HG03066 (cell line): ENCODE data around the gene UVRAG.

Source experiments
- ATAC-seq: cut with Tn5 transposase; IDR thresholded peaks from one replicate; pipeline ENCODE4 v1.9.1; 2021; ENCODE audit warnings: low read depth; ENCODE audit not compliant: unreplicated experiment

UVRAG gene

DNA sequence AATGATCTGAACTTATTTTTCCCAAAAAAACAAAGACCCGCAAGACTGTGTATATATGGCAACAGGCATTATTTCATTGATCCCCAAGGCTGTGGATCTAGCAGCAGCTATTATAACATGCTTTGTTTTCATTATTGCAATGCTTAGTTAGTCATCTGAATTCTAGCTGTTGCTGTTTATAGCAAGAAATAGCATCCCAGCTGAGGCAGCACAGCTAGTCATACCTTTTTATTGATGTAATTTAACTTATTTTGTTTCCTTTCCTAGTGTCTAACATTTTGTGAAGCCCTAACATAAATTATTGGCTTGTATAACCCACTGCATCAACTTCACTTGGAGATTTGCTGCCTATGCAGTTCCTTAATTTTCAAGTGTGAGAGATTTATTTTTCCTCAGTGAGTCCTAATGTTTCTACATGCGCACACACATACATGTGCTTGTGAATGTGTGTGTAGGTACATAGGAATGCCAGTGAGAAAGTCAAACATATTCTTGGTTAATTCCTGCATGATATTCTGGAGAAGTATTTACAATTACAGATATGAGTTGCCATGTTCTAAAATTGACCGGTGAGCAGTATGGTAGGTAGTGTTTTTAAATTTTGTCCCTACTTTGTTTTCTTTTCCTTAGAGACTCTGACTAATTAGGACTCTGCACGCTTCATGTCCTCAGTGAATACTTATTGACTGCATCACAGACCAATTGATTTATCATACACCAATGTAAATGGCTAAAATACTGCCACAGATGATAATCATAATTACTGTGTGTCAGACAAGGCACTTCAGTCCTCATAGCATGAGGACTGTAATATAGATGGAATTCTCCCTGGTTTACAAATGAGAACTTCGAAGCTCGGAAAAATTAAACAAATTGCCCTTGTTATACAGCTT is 272.0 kb downstream of the UVRAG start:
- ATAC-seq: no peak

DNA sequence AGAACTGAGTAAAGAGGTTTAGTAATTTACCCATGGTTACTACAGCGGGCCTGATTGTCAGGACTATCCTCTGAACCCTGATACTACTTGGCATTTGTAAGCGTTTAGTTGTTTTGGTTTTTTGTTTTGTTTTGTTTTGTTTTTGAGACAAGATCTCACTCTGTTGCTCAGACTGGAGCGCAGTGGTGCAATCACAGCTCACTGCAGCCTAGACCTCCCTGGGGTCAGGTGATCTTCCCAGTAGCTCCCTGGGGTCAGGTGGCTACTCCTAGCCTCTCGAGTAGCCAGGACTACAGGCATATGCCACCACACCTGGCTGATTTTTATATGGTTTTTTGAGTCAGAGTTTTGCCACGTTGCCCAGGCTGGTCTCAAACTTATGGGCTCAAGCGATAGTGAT is 272.7 kb downstream of the UVRAG start:
- ATAC-seq: no peak

DNA sequence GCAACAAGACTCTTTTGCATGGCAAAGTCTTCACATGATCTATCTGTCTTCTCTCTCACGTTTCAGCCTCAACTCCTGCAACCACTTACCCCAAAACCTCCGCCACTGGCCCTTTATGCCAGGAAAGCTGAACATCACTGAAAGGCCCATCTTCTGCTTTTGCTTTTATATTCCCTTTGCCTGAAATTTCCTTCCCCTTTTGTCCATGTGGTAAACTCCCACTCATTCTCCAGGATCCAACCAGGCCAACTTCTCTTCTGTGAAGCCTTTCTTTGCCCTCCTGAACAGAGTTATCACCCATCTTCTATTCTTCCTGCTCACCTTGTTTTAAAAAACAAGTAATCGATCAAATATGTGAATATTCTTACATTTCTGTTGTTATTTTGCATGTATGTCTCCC is 273.5 kb downstream of the UVRAG start:
- ATAC-seq: no peak

DNA sequence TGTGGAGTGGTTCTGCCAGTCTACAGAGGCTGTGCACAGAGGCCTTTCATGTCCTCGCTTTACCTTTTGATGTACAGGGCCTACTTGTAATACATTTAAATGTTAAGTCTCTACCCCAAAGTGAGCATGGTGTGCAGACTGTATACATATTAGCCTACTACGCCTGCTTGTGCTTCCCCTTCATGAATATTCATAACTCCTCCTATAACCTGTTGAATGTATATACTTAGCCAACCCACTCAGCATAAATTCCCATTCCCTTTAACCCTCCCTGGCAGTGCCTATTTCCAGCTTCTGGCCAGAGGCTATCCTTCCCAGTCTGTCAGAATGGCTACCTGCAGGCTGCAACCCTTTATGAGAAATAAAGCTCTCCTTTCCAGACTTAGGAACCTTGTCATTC is 275.2 kb downstream of the UVRAG start:
- ATAC-seq: no peak

DNA sequence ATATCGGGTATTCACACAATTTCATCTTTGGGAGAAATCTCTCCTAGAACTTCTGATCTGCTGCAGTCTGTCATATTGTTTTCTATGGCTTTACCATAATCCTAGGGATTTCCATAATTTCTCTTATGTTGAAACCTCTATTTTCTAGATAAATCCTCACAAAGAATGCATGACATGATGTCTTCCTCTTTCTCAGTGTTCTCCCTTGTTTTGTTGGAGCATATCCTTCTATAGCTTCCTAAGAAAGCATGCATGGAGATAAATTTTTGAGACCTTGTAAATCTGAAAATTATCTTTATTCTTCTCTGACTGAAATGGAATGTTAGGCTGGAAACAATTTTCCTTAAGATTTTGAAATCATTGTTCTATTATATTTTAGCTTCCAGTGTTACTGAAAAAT is 275.8 kb downstream of the UVRAG start:
- ATAC-seq: no peak

DNA sequence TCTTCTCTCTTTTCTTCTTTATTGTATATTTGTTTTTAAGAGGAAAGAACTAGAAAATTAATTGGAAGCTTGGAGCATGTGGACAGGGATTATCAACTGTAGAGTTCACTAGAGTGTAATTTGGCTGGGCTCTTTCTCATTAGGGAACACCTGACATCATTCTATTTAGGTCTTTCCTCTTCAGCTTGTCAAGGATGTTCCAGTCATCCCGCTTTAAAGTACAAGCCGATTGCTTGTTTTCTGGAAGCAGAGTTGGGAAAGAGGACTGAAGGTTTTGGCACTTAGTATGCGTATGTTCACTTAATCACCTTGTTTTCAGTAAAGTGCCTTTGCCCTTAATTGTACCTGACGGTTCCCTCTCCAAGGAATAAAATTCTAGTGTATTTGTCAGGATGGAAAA is 279.7 kb downstream of the UVRAG start:
- no peak for ATAC-seq

DNA sequence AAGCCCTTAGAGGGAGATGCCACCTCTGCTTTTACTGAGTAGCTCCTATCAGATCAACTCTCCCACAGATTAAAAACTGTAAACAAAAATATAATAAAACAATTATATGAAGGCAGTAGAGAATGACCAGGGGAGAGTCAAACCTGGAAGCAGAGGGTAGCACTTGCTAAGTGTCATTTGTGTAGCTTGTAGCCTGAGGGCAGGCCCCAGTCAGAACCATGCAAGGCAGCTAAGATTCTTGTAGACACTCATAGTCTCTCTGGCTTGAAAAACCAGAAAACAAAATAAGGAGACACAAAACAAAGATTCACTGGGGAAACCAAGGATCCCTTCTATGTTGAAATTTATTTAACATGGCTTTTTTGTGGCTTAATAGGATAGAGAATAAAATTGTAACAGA is 280.9 kb downstream of the UVRAG start:
- ATAC-seq: no peak

DNA sequence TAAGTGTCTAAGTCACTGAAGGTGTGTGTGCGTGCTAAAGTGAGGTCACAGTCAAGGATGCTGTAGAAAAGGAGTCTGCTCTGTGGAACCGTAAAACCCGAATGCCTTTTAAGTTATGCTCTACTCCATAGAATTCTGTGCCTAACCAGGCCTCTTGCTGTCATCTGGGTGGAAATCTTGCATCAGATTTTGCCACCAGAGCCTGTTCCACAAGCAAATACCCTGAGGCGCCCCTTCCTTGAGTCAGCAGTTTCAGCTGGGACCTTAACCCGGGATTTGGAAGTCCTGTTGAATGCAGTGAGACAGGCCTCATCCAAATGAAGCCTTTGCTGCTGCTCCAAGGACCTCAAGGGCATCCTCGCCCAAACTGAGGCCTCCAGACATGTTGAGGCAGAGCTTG is 281.5 kb downstream of the UVRAG start:
- ATAC-seq: no peak

DNA sequence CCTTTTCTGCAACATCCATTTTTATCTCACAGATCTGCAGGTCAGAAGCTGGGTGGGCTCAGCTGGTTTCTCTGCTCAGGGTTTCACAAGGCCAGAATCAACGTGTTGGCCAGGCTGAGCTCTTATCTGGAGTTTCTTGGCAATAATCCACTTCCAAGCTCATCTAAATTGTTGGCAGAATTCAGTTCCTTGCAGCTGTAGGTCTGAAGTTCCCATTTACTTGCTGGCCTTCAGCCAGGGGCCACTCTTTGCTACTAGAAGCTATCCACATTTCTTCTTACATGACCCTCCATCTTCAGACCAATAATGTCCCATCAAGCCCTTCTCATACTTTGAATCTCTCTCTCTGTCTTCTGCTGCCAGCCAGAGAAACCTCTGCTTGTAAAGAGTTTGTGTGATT is 287.8 kb downstream of the UVRAG start:
- no peak for ATAC-seq

DNA sequence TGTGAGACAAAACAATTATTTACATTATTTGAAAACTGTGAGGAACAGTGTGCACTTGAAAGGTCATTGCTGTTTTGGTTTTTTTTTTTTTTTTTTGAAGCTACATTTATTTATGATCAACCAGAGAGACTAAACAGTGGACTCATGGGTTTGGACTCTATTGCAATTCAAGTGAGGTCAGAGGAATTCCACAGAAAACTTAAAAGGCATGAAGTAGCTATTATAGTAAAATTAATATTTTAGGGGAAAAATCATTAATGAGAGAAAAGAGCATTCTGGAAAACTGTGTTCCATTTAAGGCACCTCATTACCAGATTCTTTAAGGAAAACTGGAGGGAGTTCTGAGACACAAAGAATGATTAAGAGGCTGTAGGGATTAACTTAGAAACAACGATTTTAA is 288.4 kb downstream of the UVRAG start:
- no peak for ATAC-seq

DNA sequence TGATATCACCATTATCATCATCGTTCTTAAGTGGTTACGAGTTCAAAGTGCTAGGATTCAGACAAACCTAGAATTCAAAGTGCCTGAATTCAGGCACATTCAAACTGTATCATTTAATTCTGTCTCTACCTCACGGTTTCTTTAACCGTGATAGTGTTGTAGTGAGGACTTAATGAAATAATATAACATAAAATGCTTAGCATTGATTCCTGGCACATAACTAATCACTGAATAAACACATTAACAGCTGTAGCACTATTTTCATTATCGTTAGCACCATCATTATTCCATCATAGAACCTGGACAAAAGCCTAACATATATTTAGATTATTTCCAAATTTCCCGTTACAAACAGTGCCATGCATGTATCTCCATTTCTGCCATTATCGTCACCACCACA is 289.3 kb downstream of the UVRAG start:
- no peak for ATAC-seq

DNA sequence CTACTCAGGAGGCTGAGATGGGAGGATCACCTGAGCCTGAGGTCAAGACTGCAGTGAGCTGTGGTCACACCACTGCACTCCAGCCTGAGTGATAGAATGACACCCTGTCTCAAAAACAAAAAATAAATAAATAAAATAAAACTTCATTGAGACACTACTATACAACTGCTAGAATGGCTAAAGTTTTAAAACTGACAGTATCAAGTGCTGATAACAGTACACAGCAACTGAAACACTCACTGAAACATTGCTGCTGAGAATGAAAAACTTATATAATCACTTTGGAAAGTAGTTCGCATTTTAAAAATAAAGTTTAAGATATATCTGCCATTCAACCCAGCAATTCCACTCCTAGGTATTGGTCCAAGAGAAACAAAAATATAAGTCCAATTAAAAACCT is 290.6 kb downstream of the UVRAG start:
- no peak for ATAC-seq

DNA sequence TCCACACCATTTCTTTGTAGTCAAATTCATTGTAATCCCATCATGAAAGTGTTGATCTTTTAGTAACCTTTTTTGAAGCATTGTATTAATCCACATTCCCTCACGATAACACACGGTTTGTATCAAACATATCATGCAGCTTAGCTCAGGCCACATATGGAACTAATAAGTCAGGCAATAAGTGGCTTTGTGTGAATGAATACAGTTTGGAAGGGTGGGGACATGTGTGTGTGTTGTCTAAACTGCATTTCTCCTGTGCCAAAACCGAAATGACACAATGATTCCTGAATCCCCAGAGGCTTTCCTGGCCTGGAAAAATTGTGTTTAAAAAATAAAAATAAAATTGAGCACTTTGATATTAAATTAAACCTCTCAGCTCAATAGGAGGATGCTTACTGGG is 293.0 kb downstream of the UVRAG start:
- no peak for ATAC-seq

DNA sequence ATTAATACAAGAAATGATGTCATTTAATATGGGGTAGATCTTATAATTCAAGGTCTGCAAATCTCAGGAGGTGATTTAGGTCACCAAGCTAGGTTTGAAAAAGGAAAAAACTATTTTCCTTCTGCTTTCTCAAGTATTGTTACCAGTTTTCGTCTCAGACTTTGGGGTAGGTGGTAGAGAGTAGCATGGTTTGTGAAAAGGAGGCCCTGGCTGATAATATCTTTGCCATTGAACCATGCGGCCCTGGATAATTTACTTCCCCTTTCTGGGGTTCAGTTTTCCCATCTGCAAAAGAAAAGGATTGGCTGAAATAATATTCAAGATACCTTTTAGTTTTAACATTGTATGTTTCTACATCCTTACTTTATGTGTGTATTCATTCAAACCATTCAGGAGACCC is 299.2 kb downstream of the UVRAG start:
- no peak for ATAC-seq

DNA sequence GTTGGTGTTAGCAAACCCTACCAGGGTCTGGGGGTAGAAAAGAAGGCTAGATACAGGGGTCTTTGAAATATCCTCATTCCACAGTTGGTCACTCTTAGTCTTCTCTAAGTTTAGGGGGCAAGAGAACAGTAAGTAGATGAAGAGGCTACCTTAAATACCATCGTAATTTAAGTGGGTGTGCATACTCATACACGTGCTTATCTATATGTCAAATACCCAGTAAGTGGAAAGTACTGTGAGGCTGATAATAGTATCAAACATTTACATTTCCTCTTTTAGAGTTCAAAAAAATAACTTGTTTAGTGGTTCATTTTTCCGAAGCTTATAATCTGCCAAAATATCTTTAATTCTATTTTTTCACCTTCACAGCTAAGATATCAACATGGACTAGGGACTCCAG is 300.5 kb downstream of the UVRAG start:
- no peak for ATAC-seq

DNA sequence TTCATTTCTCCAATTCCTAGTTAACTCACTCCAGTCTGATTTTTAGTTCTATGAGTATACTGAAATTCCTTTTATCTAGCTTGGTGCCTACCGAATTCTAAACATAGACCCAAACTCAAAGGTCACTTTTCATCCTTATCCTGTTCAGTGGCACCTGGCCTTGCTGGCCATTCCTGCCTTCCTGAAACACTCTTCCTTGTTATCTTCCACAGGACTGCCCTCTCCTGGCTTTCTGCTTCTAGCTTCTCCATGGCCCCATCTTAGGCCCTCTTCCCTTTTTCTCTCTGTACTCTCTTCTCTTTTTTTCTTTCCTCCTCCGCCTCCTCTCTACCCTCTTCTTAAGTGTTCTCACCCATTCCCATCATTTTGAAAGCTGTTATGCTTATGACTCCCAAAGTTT is 304.0 kb downstream of the UVRAG start:
- ATAC-seq: no peak

DNA sequence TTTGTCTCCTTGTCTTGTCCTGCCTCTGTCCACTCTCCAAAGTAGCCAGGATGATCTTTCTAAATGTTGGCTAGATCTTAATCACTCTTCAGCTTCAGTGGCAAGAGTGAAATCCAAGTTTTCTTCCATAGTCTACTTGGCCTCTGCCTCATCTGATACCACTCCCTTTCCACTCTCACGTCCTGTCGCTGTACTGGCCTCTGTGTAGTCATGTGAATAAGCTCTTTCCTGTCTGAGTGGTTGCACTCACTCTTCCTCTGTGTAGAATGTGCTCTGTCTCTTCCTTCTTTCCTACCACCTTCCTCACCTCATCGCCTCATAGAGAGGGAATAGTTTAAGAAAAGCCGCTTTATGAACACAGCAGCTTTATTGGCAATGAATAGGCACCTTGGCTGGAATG is 304.8 kb downstream of the UVRAG start:
- no peak for ATAC-seq

DNA sequence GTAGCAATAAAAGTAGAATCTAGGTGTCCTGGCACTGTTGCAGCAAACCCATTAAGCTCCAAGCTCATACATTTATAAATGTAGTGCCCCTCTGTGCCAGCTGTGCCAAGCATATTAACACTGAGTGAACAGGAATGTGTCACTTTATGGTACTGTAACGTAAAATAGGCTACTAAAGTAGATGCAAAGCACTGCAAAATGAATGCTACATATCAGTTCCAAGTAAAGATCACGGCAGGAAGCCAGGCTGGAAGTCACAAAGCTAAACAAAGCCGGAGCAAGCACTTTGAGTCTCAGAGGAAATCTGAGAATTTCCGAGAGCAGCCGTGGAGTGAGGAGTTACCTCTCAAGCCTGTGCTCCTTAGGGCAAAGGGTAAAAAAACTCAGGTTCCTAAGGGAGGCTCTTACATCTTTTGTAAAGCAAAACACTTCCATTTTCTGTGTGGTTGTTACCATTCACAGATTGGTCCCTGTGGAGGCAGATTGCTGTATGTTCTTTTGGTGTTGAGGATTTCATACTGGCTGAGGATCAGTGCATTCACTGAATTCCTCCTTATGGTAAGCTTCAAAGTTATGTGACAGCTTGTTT is 305.6 kb downstream of the UVRAG start:
- no peak for ATAC-seq

DNA sequence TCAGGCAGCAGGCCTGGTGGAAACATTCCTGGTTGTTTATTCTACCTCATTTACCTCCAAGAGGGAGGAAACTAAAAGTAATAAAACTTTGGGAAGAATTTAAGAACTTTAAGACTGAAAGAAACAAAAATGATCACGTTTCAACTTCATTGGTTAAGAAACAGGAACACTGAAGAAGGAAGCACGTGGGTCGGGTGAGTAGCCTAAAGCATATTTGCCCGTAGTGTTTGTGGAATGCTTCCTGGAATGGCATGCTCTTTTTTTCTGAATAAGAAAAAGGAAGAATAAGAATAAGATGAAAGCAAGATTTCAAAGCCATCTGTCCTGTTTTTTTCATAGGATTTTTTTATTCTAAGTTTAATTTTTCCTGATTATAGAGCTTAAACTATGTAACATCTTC is 308.2 kb downstream of the UVRAG start:
- no peak for ATAC-seq

DNA sequence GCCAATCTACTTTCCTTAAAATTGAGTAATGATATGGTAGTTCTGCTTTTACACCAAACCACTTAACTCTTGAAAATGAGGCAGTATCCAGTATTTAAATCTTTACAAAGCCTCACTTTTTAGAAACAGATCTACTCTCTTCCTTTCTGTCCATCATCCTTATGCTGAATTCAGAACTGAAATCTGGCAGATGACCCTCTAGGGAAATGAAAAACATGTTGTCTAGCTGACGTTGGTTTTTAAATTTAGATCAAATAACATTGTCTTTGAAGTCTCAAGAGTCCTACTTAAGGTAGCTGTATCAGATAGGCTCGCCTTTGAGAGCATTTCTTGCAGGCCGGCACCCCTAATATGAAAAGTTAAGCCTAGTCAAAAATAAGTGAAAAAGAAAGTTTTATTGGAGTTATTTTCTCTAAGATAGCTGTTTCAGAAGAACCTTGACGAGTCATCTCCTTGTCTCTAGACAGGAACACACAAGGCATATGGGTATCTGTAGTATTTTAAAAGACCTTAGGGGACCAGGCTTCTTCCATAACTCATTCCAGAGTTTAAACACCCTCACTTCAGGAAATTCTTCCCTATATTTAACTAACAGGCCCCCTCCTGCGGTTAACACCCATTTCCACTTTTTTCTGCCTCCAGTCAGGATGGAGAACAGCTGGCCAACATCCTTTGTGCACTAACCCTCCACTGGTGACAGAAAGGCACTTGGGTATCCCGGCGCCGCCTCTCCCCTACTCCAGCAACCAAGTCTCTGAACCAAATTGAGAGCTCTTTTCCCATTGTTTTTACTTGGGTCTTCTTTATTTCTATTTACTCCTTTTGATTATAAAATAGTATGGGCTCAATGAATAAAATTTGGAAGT is 310.1 kb downstream of the UVRAG start:
- ATAC-seq: no peak

DNA sequence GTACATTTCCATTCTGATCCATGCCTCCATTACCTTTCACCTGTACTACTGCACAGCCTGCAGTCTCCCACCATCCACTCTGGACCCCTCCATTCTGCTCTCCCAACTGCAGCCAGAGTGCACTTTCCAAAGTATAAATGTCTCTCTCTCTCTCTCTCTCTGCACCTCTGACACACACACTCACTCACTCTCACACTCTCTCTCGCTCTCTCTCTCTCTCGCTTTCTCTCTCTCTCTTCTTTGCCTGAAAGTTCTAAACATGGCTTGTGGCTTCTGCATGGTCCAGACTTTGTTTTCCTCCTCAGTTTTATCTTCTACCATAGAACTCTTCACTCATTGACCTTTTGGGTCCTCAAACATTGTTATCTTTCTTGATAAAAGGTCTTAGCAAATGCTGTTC is 314.7 kb downstream of the UVRAG start:
- ATAC-seq: no peak
